ENCODE data around the gene SPATA32. TPM values are rescaled to one million over a fixed set of nuclear protein-coding genes. Genes with fewer than 3 reads are reported as not detected.

SPATA32 gene
- polyA plus RNA-seq, 1 donor from 2014 or later: 0.34 TPM

DNA sequence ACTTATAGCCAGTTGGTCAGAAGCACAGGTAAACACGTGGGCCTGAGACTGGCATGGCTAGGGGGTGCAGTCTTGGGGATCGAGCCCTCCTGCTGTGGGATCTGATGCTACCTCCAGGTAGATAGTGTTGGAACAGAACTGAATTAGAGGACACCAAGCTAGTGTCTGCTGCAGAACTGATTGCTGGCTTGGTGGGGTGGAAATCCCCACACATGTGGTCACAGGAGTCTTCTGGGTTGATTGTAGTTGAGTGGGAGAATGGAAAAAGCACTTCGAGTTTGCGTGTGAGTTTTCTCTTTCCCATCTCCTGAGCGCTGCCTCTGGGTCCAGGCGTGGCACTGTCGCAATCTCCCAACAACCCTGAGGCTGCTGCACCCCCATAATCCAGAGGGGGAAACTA, 8.0 kb upstream of the SPATA32 start:
- no peaks in the 10 kb centered on the region for H3K4me1 Mint-ChIP-seq
- peaks cover 3% of the 10 kb centered on the region for H3K36me3 Mint-ChIP-seq
- H3K27ac Mint-ChIP-seq: peak overlapping the region in 1 of 3 donors; percentile 28
- H3K9me3 Mint-ChIP-seq: no peaks in the 10 kb centered on the region
- no peaks in the 10 kb centered on the region for H3K27me3 Mint-ChIP-seq
- no peak overlapping the region for H3K4me3 Mint-ChIP-seq

DNA sequence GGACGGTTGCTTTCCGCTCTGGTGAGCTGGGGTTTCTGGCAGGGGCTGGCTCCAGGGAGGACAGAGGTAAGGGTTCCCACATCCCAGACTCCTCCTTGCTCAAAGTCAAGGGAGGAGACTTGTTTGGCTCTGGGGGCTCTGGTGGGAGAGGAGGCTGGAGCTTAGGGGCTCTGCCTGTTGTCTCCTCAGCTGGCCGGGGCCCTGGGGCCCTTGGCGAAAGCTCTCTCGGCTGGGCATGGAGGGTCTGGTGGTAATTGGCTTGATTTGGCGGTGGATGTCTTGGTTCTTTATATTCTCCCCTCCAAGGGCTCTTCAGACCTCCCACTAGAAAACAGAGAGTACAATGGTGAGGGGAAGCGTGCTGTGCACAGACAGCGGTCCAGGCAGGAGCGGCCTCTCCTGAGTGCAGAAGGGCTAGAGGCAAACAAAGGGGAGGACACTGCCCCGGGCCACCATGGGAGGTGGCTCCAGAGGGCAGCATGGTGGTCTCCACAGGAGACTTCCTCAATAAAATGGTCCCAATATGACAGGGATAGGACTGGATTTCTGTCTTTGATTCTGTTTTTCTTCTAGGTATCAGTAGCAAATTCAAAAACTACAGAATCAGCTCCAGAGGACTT, 5.7 kb upstream of the SPATA32 start:
- Mint-ChIP-seq H3K36me3 (peaks cover 3% of the 10 kb centered on the region), H3K27me3 (no peaks in the 10 kb centered on the region), H3K27ac (peak overlapping the region in 1 of 3 donors; percentile 50), H3K4me3 (no peak overlapping the region), H3K9me3 (no peaks in the 10 kb centered on the region), H3K4me1 (peaks cover 0 to 5% (median 4%) of the 10 kb centered on the region in 3 donors)

DNA sequence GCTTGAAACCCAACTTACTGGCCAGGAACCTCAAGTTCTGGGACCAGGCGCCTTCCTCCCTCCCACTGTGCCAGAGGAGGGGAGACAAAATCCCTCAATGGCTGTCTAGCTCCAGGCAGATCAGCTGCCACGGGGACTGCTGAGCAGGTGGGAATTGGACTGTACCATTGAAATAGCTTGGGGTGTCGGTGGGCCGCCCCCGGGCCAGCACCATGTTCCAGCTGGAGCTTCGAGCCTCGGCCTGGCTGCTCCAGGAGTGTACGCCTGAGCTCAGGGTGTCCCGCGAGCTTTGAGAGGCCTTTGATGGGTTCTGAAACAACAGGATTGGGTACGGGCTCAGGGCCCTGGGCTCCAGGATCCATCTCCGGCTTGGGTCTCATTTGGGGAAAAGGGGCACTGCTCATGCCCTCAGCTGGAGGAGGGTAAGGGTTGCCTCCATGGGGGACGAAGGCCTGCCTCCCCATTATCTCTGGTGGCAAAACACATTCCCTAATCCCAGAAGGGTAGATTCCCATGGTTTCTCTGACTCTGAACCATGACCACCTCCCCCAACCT, 4.6 kb upstream of the SPATA32 start:
- Mint-ChIP-seq H3K27ac (no peak overlapping the region), H3K36me3 (peaks cover 3% of the 10 kb centered on the region), H3K9me3 (no peaks in the 10 kb centered on the region), H3K4me1 (peaks cover 0 to 6% (median 5%) of the 10 kb centered on the region in 3 donors), H3K27me3 (no peaks in the 10 kb centered on the region), H3K4me3 (no peak overlapping the region)

DNA sequence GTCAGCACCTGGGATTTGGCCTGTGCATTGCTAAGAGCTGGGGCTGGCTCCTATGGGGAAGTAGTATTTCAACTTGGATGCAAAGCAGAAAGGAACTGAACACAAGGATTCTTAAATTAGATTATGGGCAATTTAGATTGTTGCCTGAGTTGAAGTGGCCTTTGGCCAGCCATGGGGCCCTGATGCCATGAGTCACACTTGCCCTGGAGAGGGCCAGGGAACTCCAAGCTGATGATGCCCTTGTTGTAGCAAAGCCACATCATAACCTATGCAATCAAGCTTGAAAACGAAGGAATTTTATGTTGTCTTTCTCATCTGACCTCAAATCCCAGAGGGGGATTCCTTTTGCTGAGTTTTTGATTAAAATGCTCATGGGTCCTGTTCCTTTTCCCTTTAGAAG, 3.9 kb upstream of the SPATA32 start:
- peak overlapping the region in 1 of 3 donors; percentile 46 for H3K27ac Mint-ChIP-seq
- H3K9me3 Mint-ChIP-seq: no peaks in the 10 kb centered on the region
- H3K4me3 Mint-ChIP-seq: no peak overlapping the region

DNA sequence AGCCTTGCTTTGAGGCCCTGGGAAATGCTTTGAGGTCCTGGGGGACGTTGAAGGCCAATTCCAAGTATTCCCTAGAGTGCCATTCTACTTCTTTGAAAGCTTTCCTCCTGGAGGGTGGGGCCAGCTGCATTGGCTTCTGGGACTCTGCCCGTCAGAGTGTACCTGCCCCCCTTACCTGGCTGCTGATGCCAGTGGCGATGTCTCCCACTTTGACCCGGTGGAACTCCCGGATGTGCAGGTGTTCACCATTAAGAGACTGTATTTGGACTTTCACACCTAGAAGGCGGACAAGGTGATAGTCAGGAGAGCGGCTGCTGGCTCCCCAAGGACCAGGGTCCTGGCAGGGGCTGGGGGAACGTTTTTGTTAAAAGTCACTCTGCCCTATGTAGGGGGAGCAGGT, 3.1 kb upstream of the SPATA32 start:
- Mint-ChIP-seq H3K27ac (peak overlapping the region in 1 of 3 donors; percentile 59), H3K27me3 (no peaks in the 10 kb centered on the region), H3K36me3 (peaks cover 3% of the 10 kb centered on the region), H3K4me1 (peaks cover 0 to 12% (median 11%) of the 10 kb centered on the region in 3 donors), H3K4me3 (no peak overlapping the region), H3K9me3 (no peaks in the 10 kb centered on the region)

More for the DNA sequence above, 3.9 kb upstream of the SPATA32 start:
- peaks cover 0 to 6% (median 5%) of the 10 kb centered on the region in 3 donors for H3K4me1 Mint-ChIP-seq
- peaks cover 3% of the 10 kb centered on the region for H3K36me3 Mint-ChIP-seq
- no peaks in the 10 kb centered on the region for H3K27me3 Mint-ChIP-seq

DNA sequence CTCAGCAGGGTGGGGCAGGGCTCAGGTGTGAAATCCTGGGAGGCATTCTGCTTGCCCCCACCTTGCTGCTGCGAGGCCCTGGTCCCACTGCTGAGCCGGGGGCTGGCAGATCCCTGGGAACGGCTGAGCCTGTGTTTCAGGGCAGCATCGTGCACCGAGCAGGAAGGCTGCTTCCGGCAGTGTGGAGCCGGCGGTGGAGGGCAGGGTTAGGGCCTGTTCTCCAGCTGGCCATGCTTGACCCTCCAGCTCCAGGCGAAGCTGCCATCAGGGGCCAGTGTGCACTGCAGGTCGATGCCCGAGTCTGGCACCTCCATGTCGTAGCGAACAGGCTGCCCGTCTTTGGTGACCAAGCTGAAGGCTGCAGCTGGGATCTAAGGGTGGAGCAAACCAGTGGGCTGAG, 2.5 kb upstream of the SPATA32 start:
- Mint-ChIP-seq H3K9me3 (no peaks in the 10 kb centered on the region), H3K27me3 (no peaks in the 10 kb centered on the region), H3K27ac (no peak overlapping the region), H3K36me3 (peaks cover 2% of the 10 kb centered on the region), H3K4me1 (peaks cover 0 to 12% (median 11%) of the 10 kb centered on the region in 3 donors), H3K4me3 (no peak overlapping the region)

DNA sequence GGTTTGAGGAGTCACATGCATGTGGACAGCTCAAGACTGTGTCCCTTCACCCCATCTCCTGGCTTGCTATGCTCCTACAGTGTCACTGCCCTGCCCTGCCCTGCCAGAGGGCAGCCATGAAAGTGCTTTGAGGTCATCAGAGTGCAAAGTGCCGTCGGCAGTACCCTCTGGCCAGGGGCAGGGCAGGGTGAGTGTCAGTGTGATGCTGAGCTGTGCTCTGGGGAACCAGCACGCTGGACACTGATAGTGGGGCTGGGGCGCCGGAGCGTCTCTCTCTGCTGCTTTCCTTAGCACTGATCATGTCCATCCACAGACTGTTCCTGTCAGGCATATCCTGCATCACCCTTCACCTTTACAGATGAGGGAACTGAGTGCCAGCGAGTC, 1.6 kb upstream of the SPATA32 start:
- peaks cover 2% of the 10 kb centered on the region for H3K36me3 Mint-ChIP-seq
- H3K4me3 Mint-ChIP-seq: no peak overlapping the region
- peak overlapping the region in 2 of 3 donors; percentile 50 to 78 for H3K27ac Mint-ChIP-seq
- H3K27me3 Mint-ChIP-seq: no peaks in the 10 kb centered on the region
- H3K9me3 Mint-ChIP-seq: no peaks in the 10 kb centered on the region
- H3K4me1 Mint-ChIP-seq: peaks cover 3 to 12% (median 11%) of the 10 kb centered on the region in 3 donors

DNA sequence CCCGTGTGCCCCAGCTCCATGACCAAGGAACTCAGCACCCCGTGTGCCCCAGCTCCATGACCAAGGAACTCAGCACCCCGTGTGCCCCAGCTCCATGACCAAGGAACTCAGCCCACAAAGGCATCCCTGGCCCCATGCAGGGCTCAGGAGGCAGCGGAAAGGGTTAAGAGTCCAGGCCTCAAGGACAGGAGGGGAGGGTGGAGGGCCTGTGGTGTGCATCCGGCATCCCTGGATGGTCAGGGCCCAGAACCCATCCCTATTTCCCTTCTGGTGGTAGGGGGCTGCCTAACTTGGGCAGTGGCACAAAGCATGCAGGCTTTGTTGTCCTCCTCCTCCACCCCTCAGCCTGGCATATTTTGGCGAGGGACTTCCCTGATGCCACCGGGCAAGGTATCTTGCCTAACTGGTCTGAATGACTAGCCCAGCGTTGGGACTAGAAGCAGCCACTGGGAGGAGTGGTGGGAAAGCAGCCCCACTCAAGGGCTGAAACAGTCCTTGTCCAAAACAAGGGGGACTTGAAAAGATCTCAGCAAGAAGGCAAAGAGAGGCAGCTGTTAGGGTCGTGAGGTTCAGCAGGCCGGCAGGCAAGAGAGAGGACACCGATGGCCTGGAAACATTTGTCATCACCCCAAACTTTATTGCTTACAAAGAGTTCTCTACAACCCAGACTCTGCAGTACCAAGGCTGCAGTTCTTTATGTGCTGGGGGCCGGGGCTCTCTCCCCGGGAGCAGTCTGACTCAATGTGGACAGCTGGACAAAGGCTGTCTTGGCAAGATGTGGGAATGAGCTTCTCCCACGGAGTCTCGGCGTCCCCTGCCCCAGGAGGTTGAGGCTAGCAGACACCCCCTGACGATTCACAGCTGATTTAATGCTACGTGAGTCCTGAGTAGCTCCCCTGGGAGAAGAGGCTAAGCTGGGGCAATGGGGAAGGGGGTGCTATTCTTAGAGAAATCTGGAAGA, 902 bp upstream of the SPATA32 start:
- Mint-ChIP-seq H3K36me3 (peaks cover 2% of the 10 kb centered on the region), H3K9me3 (no peaks in the 10 kb centered on the region), H3K4me3 (peak overlapping the region; percentile 49 to 91 (median 75)), H3K27ac (peak overlapping the region; percentile 50 to 78 (median 78)), H3K27me3 (no peaks in the 10 kb centered on the region), H3K4me1 (peaks cover 4 to 12% (median 11%) of the 10 kb centered on the region in 3 donors)

DNA sequence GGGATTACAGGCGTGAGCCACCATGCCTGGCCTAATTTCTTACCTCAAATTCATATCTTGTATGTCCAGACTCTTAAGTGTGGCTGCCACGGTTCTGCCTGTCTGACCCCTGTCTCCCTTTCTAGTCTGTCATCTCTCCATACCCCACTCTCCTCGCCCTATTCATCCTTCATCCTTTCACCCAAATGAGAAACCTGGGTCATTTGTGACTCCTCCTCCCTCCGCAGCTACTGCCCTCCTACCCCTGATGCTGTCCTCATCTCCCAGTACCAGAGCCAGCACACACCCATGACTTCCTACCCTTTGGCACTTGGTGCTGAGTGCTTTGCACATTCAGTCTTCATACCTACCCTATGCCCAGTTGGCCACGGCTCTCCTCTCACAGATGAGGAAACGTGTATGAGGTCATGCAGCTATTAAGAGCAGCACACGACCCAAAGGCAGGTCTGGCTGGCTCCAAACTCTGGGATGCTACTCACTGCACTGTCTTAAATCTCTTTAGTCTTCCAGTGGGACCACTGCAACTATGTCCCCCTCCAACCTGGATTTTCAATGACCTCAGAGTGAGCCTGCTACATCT, 1.6 kb downstream of the SPATA32 start:
- Mint-ChIP-seq H3K27ac (peak overlapping the region in 2 of 3 donors; percentile 42 to 46), H3K4me1 (peaks cover 8 to 20% (median 11%) of the 10 kb centered on the region in 3 donors), H3K4me3 (peak overlapping the region in 3 of 4 donors; percentile 5 to 78 (median 64)), H3K36me3 (peaks cover 2% of the 10 kb centered on the region), H3K27me3 (no peaks in the 10 kb centered on the region), H3K9me3 (no peaks in the 10 kb centered on the region)

DNA sequence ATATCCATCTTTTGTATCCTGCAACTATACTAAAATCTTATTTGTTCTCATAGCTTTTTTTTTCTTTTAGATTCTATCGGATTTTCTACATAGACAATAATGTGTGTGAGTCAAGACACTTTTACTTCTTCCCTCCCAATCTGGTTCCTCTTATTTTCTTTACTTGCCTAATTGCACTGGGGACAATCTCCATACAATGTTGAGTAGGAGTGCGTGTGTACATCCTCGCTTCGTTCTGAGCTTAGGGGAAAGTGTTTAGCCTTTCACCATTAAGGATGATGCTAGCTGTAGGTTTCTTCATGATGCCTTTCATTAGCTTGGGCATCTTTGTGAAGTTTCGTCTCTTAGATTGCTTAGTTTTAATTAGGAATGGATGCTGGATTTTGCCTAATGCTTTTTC, 2.9 kb downstream of the SPATA32 start:
- Mint-ChIP-seq H3K4me3 (no peak overlapping the region), H3K36me3 (no peaks in the 10 kb centered on the region), H3K27ac (no peak overlapping the region), H3K27me3 (no peaks in the 10 kb centered on the region), H3K9me3 (no peaks in the 10 kb centered on the region), H3K4me1 (peaks cover 11 to 21% (median 11%) of the 10 kb centered on the region in 3 donors)

DNA sequence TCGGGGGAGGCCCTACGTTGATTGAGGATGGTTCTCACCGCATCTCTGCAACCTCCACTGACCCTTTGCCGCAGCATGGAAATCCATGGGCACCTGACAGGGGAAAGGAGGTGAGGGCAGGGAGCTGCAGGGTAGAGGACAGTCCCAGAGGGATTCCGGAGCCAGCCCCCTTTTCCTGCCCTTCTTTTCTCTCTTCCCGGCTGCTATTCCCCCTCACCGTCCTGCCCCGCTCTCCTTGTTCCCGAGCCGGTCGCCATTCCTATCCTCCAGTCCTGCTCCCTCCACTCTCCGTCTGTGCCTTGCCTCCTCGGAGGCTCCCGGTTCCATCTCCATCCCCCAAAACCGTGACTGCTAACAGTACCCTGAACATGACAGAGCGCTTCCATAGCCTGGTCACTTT, 4.8 kb downstream of the SPATA32 start:
- Mint-ChIP-seq H3K9me3 (no peaks in the 10 kb centered on the region), H3K27me3 (no peaks in the 10 kb centered on the region), H3K4me1 (peaks cover 7 to 18% (median 11%) of the 10 kb centered on the region in 3 donors), H3K27ac (peak overlapping the region in 1 of 3 donors; percentile 45), H3K36me3 (no peaks in the 10 kb centered on the region), H3K4me3 (no peak overlapping the region)

DNA sequence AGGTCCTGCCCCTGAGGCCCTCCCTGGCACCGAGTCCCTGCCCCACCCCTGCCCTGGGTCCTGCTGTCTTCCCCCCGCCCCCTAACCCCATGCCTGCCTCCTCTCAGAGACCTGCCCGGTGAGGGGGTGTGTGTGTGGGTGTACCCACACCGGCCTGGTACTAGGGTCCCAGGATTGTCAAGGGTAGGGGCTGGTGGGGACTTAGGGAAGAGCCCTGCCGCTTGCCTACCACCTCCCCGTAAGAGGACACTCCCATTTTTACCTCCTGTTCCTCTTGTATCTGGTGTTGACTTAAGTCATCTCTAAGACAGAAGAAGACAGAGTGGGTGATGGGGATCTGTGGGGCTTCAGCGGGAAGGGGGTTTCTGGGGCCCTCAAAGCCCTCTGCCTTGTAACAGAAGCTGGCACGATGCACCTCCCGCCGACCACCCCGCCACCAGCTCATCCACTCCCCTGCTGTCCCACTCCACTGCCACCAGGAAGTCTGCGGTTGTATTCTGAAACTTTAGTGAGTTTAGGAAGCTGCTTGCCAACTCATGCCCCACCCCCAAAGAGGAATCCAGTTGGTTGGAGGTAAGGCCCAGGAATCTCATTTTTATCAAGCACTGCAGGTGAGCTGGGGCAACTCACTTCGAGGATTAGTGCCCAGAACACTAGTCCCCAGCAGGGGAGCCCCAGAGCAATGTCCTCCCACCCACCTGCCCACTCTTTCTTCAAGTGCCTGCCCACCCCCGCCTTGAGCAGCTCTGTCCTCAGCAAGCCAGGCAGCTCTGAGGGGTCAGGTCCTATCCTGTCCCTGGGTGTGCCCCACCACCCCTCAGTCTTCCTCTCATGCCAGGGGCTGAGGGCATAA, 5.6 kb downstream of the SPATA32 start:
- H3K27me3 Mint-ChIP-seq: no peaks in the 10 kb centered on the region
- no peak overlapping the region for H3K27ac Mint-ChIP-seq
- peaks cover 7 to 18% (median 11%) of the 10 kb centered on the region in 3 donors for H3K4me1 Mint-ChIP-seq
- no peaks in the 10 kb centered on the region for H3K9me3 Mint-ChIP-seq
- H3K4me3 Mint-ChIP-seq: peak overlapping the region in 1 of 4 donors; percentile 26
- no peaks in the 10 kb centered on the region for H3K36me3 Mint-ChIP-seq

DNA sequence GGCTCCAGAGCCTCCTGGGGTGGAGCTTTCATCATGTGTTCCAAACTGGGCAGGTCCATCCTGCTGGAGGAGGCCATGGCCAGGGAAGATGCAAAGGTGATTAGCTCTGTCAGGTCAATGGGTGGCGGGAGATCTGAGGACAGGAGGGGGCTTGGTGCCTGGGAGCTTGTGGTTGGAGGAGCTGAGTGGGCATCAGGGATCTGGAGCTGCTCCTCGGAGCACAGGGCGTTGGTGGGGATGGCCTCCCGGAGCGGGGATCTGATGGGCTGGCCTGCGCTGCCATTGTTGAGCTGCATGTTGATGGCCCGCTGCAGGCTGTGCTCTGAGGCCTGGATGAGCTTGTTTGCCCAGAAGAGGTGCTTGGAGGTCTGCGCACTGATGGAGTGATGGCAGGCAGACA, 6.5 kb downstream of the SPATA32 start:
- peaks cover 2 to 14% (median 11%) of the 10 kb centered on the region in 3 donors for H3K4me1 Mint-ChIP-seq
- H3K4me3 Mint-ChIP-seq: peak overlapping the region in 1 of 4 donors; percentile 40
- H3K27me3 Mint-ChIP-seq: no peaks in the 10 kb centered on the region
- H3K9me3 Mint-ChIP-seq: no peaks in the 10 kb centered on the region
- peak overlapping the region in 1 of 3 donors; percentile 51 for H3K27ac Mint-ChIP-seq
- no peaks in the 10 kb centered on the region for H3K36me3 Mint-ChIP-seq

DNA sequence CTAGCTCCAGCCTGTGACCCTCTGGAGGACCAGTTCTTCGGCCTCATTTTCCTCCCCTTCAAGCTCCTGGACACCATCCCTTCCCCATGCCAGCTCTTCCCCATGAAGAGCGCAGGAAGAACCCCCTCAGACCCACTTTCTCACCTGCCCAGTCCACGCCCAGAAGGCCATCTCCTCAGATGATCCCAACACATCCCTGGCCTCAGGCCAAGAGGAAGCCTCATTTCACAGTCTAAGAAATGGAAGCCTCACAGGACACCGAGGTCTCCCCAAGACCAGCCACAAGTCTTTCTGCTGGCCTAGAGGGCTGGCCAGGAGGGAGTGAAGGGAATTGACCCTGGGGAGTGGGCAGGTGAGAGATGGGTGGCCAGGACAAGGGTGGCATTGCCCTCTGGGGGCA, 8.0 kb downstream of the SPATA32 start:
- H3K4me1 Mint-ChIP-seq: peaks cover 0 to 13% (median 10%) of the 10 kb centered on the region in 3 donors
- peak overlapping the region in 1 of 3 donors; percentile 67 for H3K27ac Mint-ChIP-seq
- no peaks in the 10 kb centered on the region for H3K27me3 Mint-ChIP-seq
- peak overlapping the region in 1 of 4 donors; percentile 40 for H3K4me3 Mint-ChIP-seq
- H3K9me3 Mint-ChIP-seq: no peaks in the 10 kb centered on the region
- H3K36me3 Mint-ChIP-seq: no peaks in the 10 kb centered on the region

All from IgD-negative memory B cell (primary cell).